HG03565 (cell line): ENCODE measurements around the gene CCDC127.

ENCODE experiments used
- ATAC-seq: cut with Tn5 transposase; IDR thresholded peaks from one replicate; pipeline ENCODE4 v1.9.1; 2021; ENCODE audit warnings: mild to moderate bottlenecking, moderate library complexity; ENCODE audit not compliant: unreplicated experiment

Gene CCDC127

GRCh38 chr5:191036-191948 is 26.7 kb downstream of the CCDC127 start, which contains the start of gene LRRC14B:
TSS of gene LRRC14B (plus strand) at chr5:191495. CDS start at chr5:191539, 44 bp downstream.
- no peak for ATAC-seq

- ATAC-seq, result no peak
These were observed 27.5 kb downstream of the CCDC127 start for GRCh38 chr5:190366-191035.

GRCh38 chr5:189976-190365 is 28.0 kb downstream of the CCDC127 start:
- ATAC-seq, result no peak

GRCh38 chr5:189486-189885 is 28.5 kb downstream of the CCDC127 start:
- ATAC-seq, result no peak

- peak; percentile 89 for ATAC-seq
These were observed 29.2 kb downstream of the CCDC127 start for GRCh38 chr5:188488-189481.

GRCh38 chr5:187617-188451 is 30.1 kb downstream of the CCDC127 start:
- no peak for ATAC-seq

GRCh38 chr5:187042-187431 is 30.9 kb downstream of the CCDC127 start:
- ATAC-seq, result no peak

GRCh38 chr5:186091-187041 is 31.6 kb downstream of the CCDC127 start:
- ATAC-seq, result no peak

- no peak for ATAC-seq
These were observed 32.6 kb downstream of the CCDC127 start for GRCh38 chr5:185095-186070.

- ATAC-seq, result no peak
These were observed 33.5 kb downstream of the CCDC127 start for GRCh38 chr5:184471-184870.

GRCh38 chr5:182126-182525 is 35.8 kb downstream of the CCDC127 start:
- no peak for ATAC-seq

GRCh38 chr5:181566-181965 is 36.4 kb downstream of the CCDC127 start:
- no peak for ATAC-seq

GRCh38 chr5:181160-181559 is 36.8 kb downstream of the CCDC127 start:
- no peak for ATAC-seq

GRCh38 chr5:180286-180918 is 37.6 kb downstream of the CCDC127 start:
- no peak for ATAC-seq

GRCh38 chr5:179401-179800 is 38.6 kb downstream of the CCDC127 start:
- ATAC-seq, result no peak

- no peak for ATAC-seq
These were observed 39.8 kb downstream of the CCDC127 start for GRCh38 chr5:178110-178509.

- no peak for ATAC-seq
These were observed 41.6 kb downstream of the CCDC127 start for GRCh38 chr5:176296-176823.
